ENCODE data around the gene GLO1. TPM values are rescaled to one million over a fixed set of nuclear protein-coding genes. Genes with fewer than 3 reads are reported as not detected.

Gene GLO1
- total RNA-seq, 1 donor from 2014 or later = 106 TPM

Other genes starting within 250 kb of the GLO1 start
- 11.6 and 12.1 TPM in 2 replicates for gene BTBD9, start 63.2 kb downstream of the GLO1 start, total RNA-seq
- under 0.01 and 0.05 TPM in 2 replicates for gene DNAH8, start 12.2 kb upstream of the GLO1 start, total RNA-seq